Activated T-helper 9 cell treated with anti-CD3 and anti-CD28 coated beads, Interleukin-2, amount 50 U/mL, for 16 hours (primary cell): ENCODE measurements around the gene SCD5.
"Not testable (repeated sequence)": the region's sequence is repeated elsewhere in the genome, so short reads cannot be mapped to it uniquely, and the experiment has no call there.

ENCODE experiments used
- DNase-seq: peaks from one replicate; pipeline ENCODE4 v3.0.0-alpha.2; 2020; ENCODE audit warnings: low read depth

Gene SCD5

DNA sequence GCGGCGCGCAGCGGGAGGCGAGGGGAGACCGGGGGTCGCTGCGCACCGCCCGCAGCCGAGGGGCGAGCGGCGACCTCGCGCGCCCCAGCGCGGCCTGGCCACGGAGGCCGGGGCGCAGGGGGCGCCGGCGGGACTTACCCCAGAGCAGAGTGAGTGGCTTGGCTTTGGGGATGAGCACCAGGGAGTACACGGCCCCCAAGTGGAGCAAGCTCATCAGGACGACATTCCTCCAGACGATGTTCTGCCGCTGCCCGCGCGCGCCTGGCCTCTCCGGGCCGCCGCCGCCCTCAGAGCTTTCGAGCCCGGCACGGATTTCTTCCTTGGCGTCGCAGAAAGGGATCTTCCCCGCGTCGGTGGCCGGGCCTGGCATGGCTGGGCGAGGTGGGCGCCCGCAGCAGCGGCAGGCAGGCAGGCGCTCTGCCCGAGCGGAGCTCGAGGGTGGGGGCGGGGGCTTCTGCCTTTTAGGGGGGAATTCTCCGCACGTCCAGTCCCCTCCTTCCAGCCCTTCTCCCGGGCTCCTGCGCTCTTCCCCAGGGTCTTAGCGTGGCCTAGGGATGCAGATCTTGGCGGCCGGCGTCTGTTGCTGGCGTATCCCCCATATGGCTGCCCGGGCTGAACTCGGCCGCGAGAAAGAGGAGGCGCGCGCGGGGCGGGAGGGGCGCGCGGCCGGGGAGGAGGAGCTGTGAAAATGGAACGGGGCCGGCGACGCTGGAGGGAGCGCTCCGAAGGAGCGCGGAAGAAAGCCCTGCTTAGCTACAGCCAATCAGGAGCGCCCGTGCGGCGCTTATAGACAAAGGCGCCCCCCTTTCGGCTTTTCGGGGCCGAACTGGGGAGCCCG is at the start of gene SCD5:
SCD5 (minus strand) TSS at position 629 of the 838 bp plus-strand sequence; CDS start at position 370, 259 bp downstream.
- no peak for DNase-seq

DNA sequence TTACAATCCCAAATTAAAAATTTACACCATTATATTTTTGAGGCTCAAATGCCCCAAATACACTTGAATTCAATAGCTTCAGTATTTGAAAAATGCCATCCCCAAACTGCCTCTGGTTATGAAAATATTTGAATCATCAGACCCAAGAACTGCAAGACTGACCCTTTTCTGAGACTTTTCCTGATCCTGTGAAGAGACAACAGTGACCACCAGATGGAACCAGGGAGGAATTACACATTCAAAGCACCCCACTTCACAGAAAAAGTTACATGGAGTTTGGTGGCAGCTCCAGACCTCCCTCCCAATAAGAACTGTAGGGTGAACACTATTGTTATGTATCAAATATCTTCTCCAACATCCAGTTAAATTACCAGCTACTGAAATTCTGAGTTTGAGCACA is 44.0 kb upstream of the SCD5 start:
- DNase-seq: no peak

DNA sequence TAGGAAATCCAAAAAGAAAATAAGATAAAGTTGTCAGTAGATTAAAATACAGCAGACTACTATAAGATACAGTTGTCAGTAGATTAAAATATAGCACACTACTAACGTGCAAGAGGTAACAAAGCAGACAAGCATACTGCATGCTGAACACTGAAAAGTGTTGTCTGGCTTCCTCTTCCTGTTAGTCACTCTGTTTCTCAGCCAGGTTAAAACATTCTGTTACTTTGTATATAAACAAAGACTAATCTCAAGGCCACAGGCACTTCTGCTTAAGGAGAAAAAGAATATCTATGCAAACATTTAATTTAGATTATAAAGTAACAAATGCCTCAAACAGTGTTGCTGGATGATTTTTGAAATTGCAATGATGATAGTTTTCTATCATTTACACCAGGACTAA is 41.0 kb upstream of the SCD5 start:
- DNase-seq: no peak

DNA sequence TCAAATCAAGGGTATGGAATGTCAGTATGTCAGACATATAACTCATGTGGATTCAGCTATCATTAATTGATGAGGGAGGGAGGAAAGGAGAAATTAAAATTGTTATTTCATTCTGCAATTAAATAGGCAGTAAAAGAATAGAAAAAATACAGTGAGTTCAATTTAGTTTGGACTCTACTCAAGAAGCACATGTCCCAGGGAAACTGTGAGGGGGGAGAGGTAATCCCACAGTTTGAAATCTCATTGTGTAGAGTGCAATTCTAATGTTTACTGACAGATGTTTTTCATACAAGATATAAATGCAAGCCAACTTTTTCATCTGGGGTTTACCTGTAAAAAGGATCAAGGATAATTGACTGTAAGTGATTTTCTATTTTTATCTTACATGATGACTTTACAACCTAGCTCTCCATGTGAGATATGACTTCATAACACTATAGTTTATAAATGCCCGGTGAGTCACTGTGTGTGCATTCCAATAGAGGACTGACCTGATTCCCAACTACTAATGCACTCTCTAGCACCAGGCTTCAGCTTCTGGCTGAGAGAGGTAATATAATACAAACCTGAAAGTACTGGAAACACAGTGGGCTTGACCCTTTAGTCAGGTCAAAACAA is 35.2 kb upstream of the SCD5 start:
- DNase-seq: no peak

DNA sequence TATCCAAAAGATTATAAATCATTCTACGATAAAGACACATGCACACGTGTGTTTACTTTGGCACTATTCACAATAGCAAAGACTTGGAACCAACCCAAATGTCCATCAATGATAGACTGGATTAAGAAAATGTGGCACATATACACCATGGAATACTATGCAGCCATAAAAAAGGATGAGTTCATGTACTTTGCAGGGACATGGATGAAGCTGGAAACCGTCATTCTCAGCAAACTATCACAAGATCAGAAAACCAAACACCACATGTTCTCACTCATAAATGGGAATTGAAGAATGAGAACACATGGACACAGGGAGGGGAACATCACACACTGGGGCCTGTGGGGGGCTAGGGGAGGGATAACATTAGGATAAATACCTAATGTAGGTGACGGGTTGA is 34.5 kb upstream of the SCD5 start:
- DNase-seq: not testable (repeated sequence)

DNA sequence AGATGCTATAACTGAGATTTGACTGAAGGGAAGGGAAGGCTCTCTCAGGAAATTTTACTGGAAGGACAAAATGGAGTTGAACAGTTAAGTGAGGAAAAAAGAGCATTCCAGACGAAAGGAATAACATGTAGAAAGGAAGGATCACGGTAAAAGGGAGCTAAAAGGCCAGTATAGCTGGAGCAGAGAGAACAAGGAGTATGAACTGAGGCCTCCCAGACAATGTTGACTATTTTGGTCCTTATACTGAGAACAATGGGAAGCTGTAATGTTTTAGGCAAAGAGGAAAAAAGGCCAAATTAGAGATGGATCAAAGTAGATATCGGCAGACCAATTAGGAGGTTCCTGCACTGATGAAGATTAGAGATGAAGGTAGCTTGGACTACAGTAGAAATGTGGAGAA is 26.8 kb upstream of the SCD5 start:
- DNase-seq: no peak

DNA sequence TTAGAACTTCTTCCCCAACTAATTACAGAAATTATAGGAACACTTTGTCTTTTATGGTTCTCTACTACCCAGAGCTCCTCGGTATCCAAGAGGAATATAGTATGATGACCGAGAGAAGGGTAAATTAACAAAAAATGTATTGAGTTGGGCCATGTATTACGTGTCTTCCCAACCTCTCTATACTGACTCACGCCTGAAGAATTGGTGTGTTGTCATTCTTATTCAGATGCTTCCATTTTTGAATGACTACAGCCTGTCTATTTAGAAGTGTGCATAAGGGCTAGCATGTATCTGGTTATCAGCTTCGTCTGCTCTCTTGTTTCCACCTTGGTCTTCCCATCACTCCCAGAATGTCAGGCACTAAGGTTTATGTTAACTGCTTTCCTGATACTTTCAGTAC is 24.5 kb upstream of the SCD5 start:
- no peak for DNase-seq

DNA sequence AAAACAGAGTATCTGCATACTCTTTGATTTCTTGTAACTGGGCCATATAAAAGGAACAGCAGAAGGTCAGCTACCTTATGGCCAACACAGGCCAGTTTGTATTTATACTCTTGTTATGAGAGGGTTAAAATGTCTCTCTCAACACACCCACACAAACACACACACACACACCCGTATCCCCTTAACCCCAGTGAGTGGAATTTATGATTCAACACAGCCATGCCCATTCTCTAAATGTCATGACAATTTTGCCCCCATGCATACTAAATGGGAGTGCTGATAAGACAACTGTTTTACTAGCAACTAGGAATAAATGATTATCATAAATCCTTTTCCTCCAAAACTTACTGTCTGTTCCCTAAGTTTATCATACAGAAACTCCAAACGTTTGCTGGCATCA is 22.1 kb upstream of the SCD5 start:
- DNase-seq: no peak

DNA sequence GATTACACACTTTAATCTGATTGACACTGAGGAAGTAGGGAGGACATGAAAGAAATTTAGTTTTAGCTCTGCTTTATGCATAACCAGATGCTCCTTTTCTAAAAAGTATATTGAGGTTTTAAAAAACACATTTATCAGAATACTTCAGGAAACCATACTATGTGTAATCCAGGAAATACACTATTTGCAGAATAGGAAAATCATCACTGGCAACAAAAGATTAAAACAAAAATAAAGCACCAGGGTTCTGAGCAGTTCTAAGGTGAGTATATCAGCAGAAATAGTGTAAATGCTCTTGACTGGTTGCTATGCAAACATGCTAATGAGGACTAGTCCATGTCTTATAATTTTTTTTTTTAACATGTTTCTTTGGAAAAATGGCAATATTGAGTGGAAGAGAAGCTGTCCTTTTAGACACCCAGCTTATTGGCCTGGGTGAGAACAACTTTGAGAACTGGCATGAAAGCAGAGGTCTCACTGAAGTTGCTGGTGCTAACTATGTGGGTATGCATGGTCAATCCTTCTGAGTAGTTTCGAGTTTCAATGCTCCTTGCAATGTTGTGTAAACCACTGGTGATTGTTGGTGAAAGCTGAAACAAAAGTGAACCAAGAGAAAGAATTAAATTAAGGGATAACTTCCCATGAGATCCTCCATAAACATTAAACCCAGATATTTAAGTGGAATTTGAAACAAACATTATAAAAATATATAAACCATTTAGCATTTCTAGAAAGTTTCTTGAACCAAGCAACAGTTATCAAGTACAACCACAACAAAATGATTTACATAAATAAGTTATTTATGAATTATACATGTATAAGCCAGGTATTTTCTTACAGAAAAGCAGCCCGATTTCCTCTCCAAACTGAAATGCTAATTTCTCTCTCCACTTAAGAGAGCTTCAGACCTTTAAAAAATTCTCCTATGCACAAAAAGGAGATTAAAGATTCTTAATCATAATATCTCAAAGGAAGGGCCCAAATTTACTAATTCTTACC is 20.4 kb upstream of the SCD5 start:
- no peak for DNase-seq

DNA sequence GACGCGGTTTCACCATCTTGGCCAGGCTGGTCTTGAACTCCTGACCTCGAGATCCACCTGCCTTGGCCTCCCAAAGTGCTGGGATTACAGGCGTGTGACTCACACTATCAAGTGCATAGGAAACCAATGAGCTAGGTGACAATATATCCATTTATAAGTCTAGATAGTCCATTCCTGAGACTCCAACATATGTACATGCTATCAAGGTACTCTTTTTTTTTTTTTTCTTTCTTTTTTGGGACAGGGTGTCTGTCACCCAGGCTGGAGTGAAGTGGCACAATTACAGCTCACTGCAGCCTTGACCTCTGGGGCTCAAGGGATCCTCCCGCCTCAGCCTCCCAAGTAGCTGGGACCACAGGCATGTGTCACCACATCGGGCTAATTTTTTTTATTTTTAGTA is 18.3 kb upstream of the SCD5 start:
- DNase-seq: not testable (repeated sequence)

DNA sequence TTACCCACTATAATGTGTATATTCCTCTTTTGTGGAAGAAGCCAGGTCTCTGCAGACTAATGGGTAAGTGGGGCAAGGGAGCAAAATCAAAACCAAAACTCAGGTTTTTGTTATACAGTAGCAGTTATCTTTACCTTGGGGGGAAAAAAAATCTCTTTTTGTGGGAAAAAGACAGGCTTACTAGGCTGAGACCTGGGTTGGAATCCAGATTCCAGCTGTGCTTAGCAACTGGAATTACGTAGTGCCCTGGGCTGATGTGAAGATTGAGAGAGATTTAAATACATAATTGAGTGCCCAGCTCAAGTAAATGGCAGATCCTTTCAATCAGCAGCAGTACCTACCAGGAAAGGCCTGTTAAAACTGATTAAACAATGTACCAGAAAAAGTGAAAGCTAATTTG is 15.4 kb upstream of the SCD5 start:
- no peak for DNase-seq

DNA sequence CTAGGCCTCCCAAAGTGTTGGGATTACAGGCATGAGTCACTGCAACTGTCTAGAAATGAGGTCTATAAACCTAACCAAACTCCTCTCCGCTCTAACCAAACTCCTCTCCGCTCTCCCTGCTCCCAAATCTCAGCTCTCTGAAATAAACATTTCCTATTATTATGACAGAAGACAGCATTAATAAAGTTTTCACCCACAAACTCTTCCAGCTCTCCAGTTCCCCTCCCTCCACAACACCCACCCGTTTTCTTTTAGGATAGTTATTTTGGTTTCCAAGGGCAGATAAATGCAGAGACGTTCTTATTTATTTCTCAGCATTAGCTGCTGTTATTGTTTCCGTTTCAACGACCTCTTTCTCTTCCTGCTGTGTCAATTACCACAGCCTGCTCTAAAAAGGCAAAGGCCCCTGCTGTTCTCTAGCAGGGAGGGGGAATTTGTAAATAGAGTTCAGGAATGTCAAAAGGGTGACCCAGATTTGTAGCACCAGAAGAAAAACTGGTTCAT is 13.3 kb upstream of the SCD5 start:
- DNase-seq: no peak

DNA sequence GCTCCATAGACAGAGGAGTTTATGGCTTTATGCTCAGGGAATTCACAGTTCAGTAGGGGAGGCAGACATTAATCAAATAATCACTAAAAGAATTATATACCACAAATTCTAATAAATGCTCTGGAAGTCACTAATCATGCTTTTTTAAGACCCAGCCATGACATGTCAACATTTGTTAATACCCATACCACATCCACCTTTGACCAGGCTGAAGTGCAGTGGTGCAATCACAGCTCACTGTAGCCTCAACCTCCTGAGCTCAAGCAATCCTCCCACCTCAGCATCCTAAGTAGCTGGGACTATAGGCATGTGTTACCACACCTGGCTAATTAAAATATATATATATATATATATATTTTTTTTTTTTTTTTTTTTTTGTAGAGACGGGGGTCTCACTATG is 12.8 kb upstream of the SCD5 start:
- no peak for DNase-seq

DNA sequence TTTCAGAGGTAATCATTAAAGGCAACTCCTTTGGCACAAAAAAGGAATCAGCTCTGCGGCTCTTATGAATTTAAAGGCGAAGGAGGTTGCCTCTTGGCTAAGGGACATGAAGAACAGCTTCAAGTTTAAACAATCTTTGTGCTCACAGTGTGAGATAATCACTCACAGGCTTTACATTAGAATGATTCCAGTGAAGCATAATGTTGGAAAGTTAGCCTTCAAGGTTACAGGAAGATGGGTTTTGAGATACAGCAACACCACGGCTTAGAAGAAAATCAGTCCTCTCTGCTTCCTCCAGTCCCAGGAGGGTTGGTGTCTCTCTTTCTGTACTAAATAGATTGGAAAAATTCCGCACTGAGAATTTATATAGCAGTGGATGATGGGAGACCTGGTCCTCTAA is 11.6 kb upstream of the SCD5 start:
- no peak for DNase-seq

DNA sequence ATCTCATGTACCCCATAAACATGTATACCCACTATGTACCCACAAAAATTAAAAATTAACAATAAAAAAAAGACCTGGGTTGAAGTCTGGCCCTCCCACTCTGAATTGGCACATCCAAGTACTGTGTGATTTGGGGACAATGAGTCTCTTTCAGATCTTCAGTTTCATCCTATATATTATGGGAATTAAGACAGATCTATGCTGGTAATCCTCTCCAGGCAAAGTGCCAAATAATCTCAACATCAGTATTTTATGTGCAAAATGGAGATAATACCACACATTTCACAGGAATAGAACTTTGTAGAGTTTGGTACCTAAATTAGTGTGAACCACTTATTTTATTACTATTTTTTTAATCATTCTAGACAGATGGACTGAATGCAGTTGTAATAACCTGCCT is 11.0 kb upstream of the SCD5 start:
- DNase-seq: no peak

DNA sequence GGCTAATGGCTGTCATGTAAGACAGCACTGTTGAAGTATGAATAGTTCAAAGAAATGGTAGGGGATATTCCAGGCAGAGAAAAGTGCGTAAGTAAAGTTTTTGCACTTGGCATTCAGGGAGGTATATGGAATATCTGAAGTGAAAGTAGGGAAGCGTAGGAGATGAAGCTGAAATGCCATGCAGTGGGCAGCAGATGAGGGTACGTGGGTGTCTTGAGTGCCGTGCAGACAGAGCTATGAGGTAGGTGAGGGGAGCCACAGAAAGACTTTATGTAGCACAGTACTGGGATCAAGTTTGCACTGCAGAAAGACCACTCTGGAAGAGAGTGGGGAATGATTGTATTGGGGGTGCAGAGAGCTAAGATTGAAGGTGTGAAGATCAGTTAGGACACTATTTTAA is 5.2 kb upstream of the SCD5 start:
- no peak for DNase-seq

DNA sequence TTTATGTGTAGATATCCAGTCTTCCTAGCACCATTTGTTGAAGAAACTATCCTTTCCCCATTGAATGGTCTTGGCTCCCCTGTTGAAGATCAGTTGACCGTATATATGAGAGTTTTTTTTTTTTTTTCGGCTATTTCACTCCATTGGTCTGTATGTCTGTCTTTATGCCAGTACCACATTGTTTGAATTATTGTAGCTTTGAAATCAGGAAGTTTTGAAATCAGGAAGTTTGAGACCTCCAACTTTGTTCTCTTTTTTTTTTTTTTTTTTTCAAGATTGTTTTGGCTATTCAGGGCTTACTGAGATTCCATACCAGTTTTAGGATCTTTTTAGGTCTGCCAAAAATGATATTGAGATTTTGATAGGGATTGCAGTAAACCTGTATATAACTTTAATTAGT is 4.3 kb upstream of the SCD5 start:
- no peak for DNase-seq

DNA sequence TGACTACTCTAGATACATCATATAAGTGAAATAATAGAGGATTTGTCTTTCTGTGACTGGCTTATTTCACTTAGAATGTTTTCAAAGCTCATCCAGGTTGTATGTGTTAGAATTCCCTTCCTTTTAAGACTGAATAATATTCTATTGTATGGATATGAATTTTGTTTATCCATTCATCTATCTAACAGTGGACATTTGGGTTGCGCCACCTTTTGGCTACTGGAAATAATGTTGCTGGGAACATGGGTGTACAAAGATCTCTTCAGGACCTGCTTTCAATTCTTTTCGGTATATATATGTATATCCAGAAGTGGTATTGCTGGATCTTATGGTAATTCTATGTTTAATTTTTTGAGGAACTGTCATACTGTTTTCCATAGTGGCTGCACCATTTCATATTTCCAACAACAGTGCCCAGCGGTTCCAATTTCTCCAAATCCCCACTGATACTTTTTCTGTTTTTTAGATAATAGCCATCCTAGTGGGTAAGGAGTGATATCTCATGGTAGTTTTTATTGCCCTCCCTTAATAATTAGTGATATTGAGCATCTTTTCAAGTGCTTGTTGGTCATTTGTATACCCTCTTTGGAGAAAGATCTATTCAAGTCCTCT is 3.4 kb upstream of the SCD5 start:
- no peak for DNase-seq

DNA sequence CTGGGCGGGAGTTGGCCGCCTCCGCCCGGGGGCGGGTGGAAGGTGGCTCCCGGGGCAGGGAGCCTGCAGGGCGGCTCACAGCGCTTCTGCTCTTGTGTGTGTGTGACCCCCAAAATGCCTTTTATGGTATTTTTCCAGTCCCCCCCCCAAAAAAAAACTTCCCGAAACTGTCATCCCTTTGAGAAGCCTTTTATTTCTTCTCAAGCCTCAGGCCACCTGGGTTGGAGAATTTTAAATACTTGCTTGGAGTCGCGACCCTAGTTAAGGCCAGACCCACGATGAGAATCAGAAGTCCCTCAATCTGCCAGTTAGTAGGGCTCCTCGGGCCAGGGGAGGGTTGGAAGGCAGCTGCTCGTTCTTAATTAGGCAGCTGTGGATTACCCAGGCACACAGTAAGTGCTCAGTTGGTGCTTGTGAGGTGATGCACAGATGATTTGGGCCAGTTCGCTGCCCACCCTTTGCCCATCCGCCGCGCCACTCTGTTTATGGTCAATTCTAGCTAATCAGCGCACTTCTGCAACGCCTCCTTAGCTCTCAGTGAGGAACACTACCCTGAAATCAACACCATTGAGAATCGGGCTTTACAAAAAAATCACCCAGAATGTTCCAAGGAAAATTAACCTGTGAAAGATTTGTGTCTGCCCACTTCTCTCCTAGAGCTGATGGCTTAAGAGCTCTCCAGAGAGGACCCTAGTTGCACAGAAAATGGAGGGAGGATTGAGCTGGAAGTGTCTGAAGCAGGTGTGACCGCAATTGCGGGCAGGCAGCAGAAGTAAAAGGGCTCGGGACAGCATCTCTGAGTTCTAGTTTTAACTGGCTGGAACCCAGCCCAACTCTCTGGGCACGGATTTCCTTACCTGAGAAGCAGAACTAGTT is 648 bp upstream of the SCD5 start:
- no peak for DNase-seq

DNA sequence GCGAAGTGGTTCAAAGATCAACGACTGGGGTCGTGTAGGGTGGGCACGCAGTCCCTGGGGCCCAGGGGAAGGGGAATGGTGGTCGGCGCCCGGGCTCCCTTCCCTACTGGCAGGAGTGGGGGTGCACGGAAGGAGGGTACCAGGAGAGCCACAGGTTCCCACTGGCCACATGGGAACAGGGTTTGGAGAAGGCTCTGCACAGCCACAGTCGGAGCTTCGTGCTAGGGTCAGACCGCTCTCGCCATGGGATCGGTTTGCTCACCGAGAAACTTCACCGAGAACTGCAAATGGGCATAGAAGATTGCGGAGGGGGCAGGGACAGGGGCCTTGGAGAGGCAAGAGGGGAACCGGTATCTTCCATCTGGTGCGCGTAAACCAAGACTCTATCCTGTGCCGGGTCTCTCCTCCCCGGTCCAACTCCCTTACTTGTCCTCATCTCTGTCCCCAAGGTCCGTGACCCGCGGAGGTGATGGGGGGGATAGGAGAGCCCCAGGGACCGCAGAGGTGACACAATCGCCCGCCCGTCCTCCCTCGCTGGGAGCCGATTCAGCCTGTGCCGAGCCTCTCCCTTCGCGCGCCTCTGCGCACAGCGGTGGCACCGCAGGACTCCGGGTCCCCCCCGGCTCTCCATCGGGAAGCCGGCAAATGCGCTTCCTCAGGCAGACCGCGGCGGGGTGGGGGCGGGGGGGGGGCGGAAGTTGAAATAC is 1.0 kb downstream of the SCD5 start:
- no peak for DNase-seq
